ENCODE measurements around the gene ISCU. TPM values are rescaled to one million over a fixed set of nuclear protein-coding genes. Genes with fewer than 3 reads are reported as not detected.

The ISCU gene
- total RNA-seq, 1 experiment from 2014 or later, result 71.6 TPM

DNA sequence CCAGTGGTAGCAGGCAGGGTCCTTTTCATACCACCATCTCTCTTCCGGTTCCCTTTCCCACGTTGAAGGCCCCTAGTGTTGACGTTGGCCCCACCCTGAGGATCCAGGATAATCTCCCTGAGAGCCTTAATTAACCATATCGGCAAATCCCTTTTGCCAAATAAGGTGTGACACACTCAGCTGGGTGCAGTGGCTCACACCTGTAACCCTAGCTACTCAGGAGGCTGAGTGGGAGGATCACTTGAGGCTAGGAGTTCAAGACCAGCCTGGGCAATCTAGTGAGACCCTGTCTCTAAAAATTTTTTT is 38.3 kb downstream of the ISCU start:
- Mint-ChIP-seq H3K27me3 (ENCODE audit: unreplicated experiment) (peaks cover 53% of the 10 kb centered on the region), H3K27ac (ENCODE audit: unreplicated experiment) (no peak overlapping the region), H3K36me3 (ENCODE audit: insufficient read depth, unreplicated experiment) (no peaks in the 10 kb centered on the region), H3K4me1 (ENCODE audit: low read depth, unreplicated experiment) (no peaks in the 10 kb centered on the region), H3K9me3 (ENCODE audit: low read depth, unreplicated experiment) (no peaks in the 10 kb centered on the region), H3K4me3 (ENCODE audit: low read depth, unreplicated experiment) (no peak overlapping the region)
- intact Hi-C loops (cut with micrococcal nuclease; ENCODE audit: unreplicated experiment), result no loop called here
- TF ChIP-seq, protein P1, sequence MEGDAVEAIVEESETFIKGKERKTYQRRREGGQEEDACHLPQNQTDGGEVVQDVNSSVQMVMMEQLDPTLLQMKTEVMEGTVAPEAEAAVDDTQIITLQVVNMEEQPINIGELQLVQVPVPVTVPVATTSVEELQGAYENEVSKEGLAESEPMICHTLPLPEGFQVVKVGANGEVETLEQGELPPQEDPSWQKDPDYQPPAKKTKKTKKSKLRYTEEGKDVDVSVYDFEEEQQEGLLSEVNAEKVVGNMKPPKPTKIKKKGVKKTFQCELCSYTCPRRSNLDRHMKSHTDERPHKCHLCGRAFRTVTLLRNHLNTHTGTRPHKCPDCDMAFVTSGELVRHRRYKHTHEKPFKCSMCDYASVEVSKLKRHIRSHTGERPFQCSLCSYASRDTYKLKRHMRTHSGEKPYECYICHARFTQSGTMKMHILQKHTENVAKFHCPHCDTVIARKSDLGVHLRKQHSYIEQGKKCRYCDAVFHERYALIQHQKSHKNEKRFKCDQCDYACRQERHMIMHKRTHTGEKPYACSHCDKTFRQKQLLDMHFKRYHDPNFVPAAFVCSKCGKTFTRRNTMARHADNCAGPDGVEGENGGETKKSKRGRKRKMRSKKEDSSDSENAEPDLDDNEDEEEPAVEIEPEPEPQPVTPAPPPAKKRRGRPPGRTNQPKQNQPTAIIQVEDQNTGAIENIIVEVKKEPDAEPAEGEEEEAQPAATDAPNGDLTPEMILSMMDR (IDR thresholded peaks at IDR 0.05; ENCODE audit: unreplicated experiment), result no peak
- no peak for DNase-seq
- CTCF ChIA-PET, result no interaction called here
- no TSS peak for BruUV-seq (replicated peaks)

DNA sequence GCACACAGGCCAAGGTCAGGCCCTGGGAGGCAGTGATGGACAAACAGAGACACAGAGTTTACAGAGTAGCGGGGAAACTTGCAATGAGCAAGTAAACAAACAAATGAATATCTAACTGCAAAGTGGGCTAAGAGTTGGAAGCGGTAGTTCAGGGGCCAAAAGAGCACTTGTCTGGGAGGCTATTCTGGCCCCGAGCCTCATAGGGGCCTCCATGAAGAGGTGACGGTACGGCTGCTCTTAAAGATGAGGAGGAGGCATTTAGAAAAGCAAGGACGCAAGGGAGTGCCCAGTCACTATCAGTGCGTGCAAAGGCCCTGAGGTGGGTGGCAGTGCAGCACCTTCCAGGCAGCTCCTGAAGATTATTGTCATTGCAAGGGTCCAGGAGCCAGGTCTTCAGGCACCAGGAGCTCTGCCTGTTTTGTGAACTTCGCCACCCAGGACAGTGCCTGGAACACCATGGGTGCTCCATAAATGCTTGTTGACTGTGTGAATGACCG is 39.9 kb downstream of the ISCU start:
- no peak for DNase-seq
- BruUV-seq (replicated peaks), result no TSS peak
- CTCF ChIA-PET, result no interaction called here

DNA sequence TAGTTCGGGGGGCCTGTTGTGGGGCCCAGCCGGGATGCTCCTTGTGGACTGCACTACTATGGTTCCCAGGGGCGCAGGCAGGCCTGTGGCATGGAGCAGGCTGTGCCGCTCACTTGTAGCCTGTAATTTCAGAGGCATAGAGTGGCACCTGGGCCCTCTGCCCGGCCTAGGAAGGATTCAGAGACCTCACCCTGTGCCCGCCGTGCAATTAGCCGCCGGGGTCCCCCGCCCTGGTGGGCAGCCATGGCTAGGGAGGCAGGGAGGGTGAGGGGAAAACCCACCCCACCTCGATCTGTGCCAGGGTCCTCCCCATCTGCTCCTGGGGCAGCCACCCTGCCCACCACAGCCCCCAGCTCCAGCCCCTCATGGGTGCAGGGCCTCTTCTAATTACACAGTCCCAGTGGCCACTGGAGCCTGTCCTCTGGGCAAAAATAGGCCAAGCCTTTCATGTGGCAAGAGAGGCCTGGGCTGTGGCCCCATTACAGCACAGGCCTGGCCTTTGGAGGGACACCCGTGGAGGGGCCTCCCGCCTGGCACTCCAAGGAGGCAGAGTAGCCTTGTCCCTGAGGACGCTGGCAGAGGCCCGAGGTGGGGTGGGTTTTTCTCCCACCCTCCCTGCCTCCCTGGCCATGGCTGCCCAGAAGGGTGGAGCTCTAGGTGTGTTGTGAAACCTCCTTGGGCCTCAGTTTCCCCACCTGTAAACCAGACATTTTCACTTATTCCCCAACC is 40.7 kb downstream of the ISCU start:
- no peaks in the 10 kb centered on the region for H3K9me3 Mint-ChIP-seq (ENCODE audit: low read depth, unreplicated experiment)
- TF ChIP-seq, protein P1 (IDR thresholded peaks at IDR 0.05; ENCODE audit: unreplicated experiment), result no peak
- no peak overlapping the region for H3K27ac Mint-ChIP-seq (ENCODE audit: unreplicated experiment)
- no peak for DNase-seq
- no peaks in the 10 kb centered on the region for H3K36me3 Mint-ChIP-seq (ENCODE audit: insufficient read depth, unreplicated experiment)
- no peaks in the 10 kb centered on the region for H3K4me1 Mint-ChIP-seq (ENCODE audit: low read depth, unreplicated experiment)
- intact Hi-C loops (cut with micrococcal nuclease; ENCODE audit: unreplicated experiment), result no loop called here
- CTCF ChIA-PET, result no interaction called here
- BruUV-seq (replicated peaks), result no TSS peak
- peaks cover 38% of the 10 kb centered on the region for H3K27me3 Mint-ChIP-seq (ENCODE audit: unreplicated experiment)
- no peak overlapping the region for H3K4me3 Mint-ChIP-seq (ENCODE audit: low read depth, unreplicated experiment)

More for the DNA sequence above, 39.9 kb downstream of the ISCU start:
- intact Hi-C loops (cut with micrococcal nuclease; ENCODE audit: unreplicated experiment), result no loop called here
- H3K27me3 Mint-ChIP-seq (ENCODE audit: unreplicated experiment), result peaks cover 47% of the 10 kb centered on the region
- no peaks in the 10 kb centered on the region for H3K9me3 Mint-ChIP-seq (ENCODE audit: low read depth, unreplicated experiment)
- TF ChIP-seq, protein P1 (IDR thresholded peaks at IDR 0.05; ENCODE audit: unreplicated experiment), result no peak
- H3K4me3 Mint-ChIP-seq (ENCODE audit: low read depth, unreplicated experiment), result no peak overlapping the region
- no peaks in the 10 kb centered on the region for H3K4me1 Mint-ChIP-seq (ENCODE audit: low read depth, unreplicated experiment)
- no peak overlapping the region for H3K27ac Mint-ChIP-seq (ENCODE audit: unreplicated experiment)
- H3K36me3 Mint-ChIP-seq (ENCODE audit: insufficient read depth, unreplicated experiment), result no peaks in the 10 kb centered on the region

DNA sequence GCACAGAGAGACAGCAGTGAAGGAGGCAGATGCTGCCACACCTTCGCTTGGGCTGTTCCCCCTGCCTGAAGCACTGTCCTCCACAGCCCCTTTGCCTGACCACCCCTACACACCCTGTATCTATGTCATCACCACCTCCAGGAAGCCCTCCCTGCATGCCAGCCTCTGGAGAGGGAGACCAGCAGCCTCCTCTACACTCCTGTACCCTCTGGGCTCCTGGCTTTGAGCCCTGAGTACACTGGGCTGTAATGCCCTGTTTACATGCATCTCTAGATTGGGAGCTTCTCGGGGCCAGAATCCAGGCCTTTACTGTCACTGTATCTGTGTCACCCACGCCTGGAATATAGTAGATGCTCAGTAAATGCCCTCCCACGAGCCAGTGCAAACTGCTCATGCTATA is 41.3 kb downstream of the ISCU start:
- H3K27ac Mint-ChIP-seq (ENCODE audit: unreplicated experiment), result no peak overlapping the region
- no peaks in the 10 kb centered on the region for H3K36me3 Mint-ChIP-seq (ENCODE audit: insufficient read depth, unreplicated experiment)
- TF ChIP-seq, protein P1 (IDR thresholded peaks at IDR 0.05; ENCODE audit: unreplicated experiment), result no peak
- no peak for DNase-seq
- no peaks in the 10 kb centered on the region for H3K4me1 Mint-ChIP-seq (ENCODE audit: low read depth, unreplicated experiment)
- H3K9me3 Mint-ChIP-seq (ENCODE audit: low read depth, unreplicated experiment), result no peaks in the 10 kb centered on the region
- no peak overlapping the region for H3K4me3 Mint-ChIP-seq (ENCODE audit: low read depth, unreplicated experiment)
- peaks cover 32% of the 10 kb centered on the region for H3K27me3 Mint-ChIP-seq (ENCODE audit: unreplicated experiment)
- intact Hi-C loops (cut with micrococcal nuclease; ENCODE audit: unreplicated experiment), result no loop called here
- no TSS peak for BruUV-seq (replicated peaks)
- CTCF ChIA-PET, result no interaction called here
